ENCODE data around the gene POTEF.
A peak's percentile ranks its signal among the peaks of the same experiment; 100 is the strongest.
"Not testable (repeated sequence)": the region's sequence is repeated elsewhere in the genome, so short reads cannot be mapped to it uniquely, and the experiment has no call there.

POTEF gene

DNA sequence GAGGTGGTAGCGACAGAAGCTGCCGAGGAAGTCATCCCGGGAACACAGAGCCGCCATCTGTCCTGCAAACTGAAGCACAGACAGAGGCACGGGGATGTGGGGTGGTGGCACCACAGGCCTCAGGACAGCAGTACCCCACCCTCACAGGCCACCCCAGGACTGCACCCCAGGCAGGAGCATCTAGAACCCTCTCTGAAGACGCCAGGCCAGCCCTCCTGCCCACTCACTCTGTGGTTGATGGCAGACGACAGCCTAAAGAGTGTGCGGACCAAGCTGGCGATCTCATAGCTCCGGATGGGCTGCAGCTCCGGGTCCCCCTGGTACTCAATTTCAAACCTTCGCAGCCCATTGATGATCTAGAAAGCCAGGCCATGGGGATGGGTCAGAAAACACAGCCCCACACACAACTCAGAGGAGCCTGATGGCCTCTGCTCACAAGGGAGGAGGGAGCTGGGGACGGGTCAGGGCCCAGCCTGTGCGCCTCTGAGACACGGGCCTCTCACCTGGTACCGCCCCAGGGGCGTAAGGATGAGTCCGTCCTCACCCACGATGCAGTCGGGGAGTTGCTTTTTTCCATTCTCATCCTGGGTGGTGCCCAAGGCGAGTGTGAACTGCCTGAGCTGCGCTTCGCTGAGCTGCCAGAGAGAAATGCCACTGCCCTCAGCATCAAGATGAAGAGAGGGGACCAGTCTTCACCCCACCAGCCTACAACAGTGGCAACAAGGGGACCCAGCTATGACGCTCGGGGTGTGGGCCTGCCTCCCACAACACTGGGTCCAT is 24.0 kb upstream of the POTEF start:
- DNase-seq = no peak

DNA sequence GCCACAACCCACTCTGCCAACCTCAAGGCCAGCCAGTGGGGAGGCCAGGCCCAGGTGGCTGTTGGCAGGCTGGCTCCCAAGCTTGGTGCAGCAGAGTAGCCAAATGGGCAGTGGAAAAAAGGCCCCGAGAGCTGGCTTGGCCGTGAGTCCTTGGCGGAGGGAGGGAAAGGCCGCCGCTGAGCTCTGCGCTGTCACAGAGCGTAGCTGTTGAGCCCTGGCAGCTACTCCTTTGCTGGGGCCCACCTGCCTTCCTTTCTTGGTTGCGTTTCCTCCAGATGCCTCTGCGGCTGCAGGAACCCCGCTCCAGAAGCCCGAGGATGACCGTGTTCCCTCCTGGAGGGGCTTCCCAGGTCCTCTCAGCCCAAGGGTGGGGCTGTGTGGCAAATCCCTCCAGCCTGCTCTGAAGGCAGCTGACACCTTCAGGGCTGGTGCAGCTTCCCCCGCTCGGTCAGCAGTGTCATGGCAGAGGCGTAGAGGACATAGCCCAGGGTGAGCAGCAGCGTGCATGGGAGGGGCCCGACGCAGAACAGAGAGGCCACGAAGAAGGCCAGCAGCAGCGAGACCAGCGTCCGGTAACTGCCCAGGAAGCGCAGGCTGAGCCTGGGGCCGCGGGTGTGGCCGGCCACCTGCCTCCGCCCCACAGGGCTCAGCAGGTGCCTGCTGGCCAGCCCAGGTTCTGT is 23.3 kb upstream of the POTEF start:
- not testable (repeated sequence) for DNase-seq

DNA sequence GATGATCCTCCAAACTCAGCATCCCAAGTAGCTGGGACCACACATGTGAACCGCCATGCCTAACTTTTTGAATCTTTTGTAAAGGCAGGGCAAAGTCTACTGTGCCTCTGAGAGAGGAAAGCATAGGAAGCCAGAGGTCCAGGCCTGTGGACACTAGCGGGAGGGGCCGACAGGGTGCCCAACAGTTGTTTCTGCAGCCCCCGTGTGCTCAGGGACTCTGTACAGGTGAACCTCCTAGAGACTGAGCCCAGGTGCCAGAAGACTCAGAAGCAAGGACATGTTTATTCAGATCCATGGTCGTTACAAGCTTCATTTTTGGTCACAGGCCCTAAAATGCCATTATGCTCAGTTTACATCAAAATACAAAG is 22.1 kb upstream of the POTEF start:
- DNase-seq = not testable (repeated sequence)

GRCh38 chr2:130150181-130151144 is 21.4 kb upstream of the POTEF start:
- DNase-seq = no peak

GRCh38 chr2:130148515-130148914 is 19.5 kb upstream of the POTEF start:
- DNase-seq = not testable (repeated sequence)

GRCh38 chr2:130145006-130145414 is 16.0 kb upstream of the POTEF start, which contains the start of gene CCDC74B:
TSS of gene CCDC74B (minus strand) at chr2:130145112. CDS start at chr2:130144996, 116 bp downstream.
- DNase-seq = peak; percentile 16 to 28

DNA sequence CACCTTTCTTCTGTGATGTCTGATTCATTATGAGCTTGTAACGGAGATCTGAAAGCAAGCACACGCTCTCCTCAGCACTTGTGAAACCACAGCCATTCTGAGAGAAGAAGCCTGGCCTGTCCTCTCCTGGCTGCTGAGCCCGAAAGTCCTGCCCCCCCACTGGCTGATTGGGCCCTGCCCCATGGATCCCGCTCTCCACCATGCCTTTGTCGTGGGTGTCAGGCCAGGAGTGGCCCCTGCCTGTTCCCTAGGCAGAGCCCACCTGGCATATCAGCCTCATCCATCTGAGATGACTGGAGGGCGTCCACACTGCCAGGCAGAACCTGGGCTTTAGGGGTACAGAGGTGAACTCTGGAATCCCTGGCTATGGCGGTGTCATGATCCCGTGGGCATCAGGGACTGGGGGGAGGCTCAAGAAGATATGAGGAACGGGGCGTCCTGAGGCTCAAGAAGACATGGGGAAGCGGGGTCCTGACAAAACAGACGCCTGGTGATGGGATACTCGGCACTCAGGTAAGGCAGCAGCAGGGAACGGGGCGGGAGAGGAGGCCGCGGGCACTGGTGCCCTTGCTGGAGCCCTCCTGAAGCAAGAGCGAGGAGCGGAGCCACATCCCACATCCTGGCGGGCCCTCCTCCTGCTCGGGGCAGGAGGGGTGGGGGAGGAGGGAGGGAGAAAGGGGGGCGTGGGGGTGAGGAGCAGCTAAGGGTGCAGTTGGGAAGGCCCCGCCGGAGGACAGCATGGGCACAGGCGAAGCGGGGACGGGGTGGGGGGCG is 14.4 kb upstream of the POTEF start:
- DNase-seq = not testable (repeated sequence)

- DNase-seq = not testable (repeated sequence)
Measured at GRCh38 chr2:130142396-130143265, 13.6 kb upstream of the POTEF start.

GRCh38 chr2:130141645-130142370 is 12.8 kb upstream of the POTEF start:
- not testable (repeated sequence) for DNase-seq

GRCh38 chr2:130141002-130141401 is 12.0 kb upstream of the POTEF start:
- not testable (repeated sequence) for DNase-seq

- DNase-seq = not testable (repeated sequence)
Measured at GRCh38 chr2:130140516-130140915, 11.5 kb upstream of the POTEF start.

GRCh38 chr2:130139331-130140280 is 10.6 kb upstream of the POTEF start:
- DNase-seq = not testable (repeated sequence)

- not testable (repeated sequence) for DNase-seq
Measured at GRCh38 chr2:130138841-130139251, 9.8 kb upstream of the POTEF start.

DNA sequence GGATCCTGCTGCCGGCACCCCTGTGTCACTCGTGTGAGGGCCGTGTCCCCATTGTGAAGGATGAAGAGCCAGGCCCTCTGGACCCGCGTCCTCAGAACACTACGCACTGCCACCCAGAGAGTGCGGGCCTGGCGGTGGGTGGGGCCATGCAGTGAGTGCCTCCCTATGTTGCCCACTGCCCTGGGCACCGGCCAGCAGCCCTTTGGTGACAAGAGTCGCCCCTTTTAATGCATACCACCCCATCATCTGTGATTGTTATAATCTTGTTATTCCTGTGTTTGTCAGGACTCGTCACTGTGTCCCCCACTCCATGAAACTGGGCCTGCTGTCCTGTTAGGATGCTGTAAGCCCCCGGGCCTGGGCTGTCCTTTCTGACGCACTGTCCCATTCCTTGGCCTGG is 9.3 kb upstream of the POTEF start:
- not testable (repeated sequence) for DNase-seq

- not testable (repeated sequence) for DNase-seq
Measured at GRCh38 chr2:130137118-130137517, 8.1 kb upstream of the POTEF start.

- DNase-seq = not testable (repeated sequence)
Measured at GRCh38 chr2:130136546-130136945, 7.5 kb upstream of the POTEF start.

DNA sequence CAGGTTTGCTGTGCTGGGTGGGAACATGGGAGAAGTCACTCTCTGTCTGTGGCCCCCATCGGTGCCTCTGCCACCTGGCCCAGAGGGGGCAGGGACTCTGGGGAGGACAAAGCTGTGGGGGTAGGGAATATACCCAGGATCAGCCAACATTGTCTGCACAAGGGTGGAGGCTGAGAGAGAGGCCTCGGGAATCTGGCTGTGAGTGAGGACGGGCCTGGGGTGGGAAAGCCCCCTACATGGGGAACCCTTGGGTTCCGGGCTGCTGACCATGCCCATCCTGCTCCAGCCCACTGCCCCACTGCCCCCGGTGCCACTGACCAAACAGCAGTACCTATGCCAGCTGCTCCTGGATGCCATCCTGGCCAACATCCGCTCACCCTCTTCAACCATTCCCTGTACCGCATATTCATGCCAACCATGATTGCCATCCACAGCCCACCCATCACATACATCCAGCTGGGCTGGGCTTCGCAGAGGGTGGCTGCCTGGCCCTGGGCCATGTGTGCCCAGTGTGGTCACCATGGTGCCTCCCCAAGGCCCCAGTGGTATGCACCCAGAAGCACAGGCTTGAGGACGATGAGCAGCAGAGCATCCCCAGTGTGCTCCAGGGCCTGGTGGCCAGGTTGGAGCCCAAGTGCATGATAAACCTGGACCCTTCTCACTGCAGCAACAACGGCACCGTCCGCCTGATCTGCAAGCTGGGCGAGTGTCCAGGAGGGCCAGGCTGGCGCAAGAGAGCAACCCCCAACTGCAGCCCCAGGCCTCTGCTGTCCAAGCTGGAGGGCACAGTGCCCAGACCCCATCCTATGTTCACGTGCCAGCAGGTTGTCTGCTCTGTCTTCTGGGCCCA is 6.9 kb upstream of the POTEF start:
- no peak for DNase-seq

DNA sequence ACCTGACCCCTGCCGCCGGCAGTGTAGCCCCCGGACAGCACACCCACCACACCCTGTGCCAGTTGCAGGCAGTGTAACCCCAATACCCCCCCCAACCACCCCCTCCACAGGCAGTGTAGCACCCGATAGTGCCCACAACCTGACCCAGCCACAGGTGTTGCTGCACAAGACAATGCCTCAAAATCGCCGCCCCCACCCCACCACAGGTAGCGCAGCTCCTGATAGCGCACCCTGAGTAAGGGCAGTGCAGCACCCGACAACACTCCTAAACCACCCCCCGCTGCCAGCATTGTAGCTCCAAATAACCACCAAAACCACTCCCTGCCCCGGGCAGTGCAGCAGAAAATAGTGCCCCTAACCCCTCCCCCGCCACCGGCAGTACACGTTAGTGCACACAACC is 558 bp downstream of the POTEF start:
- not testable (repeated sequence) for DNase-seq
